Mucosa of descending colon (tissue), 3 donors: Measurements from ENCODE around the gene DHX9. TPM values are rescaled to one million over a fixed set of nuclear protein-coding genes. Genes with fewer than 3 reads are reported as not detected.

Experiments
- ATAC-seq: fragments of 200-7000 bp; cut with Tn5 transposase; one replicate; pipeline ENCODE4 v1.9.1; 2020; ENCODE audit warnings: mild to moderate bottlenecking, moderate library complexity
- DNase-seq, 3 donors: peaks; one replicate each; pipeline ENCODE4 v3.0.0-alpha.2; 2020
- H3K36me3 ChIP-seq: fragments of 200-600 bp; one replicate; pipeline ENCODE4 v1.8.0; 2021; ENCODE audit warnings: low read depth, mild to moderate bottlenecking
- H3K4me1 ChIP-seq: fragments of 200-600 bp; one replicate; pipeline ENCODE4 v1.8.0; 2021; ENCODE audit warnings: low read depth, mild to moderate bottlenecking
- H3K4me3 ChIP-seq: fragments of 200-600 bp; one replicate; pipeline ENCODE4 v1.8.0; 2021; ENCODE audit warnings: mild to moderate bottlenecking
- H3K9me3 ChIP-seq: fragments of 200-600 bp; one replicate; pipeline ENCODE4 v1.8.0; 2021; ENCODE audit warnings: mild to moderate bottlenecking
- CTCF ChIP-seq: fragments of 200-600 bp; IDR thresholded peaks from one replicate; pipeline ENCODE4 v1.8.0; 2022; ENCODE audit warnings: antibody characterized with exemption, mild to moderate bottlenecking
- intact Hi-C, 2 donors: fragments of 100-400 bp; cut with DNase I in 1 of 2; cut with micrococcal nuclease in 1 of 2; formaldehyde crosslinking; loops; one replicate each; pipeline versions ENCODE4 v1.11.0 to v1.11.1; 2022; cut with DNase I, micrococcal nuclease
- total RNA-seq, 3 donors: library from RNA; stranded (reverse); fragmentation: NEBNext Ultra II Directional in 2 of 3; extraction: Animal tissue kit (Norgen Biotek cat#: 25700) in 2 of 3; gene quantifications; one replicate each; pipeline versions ENCODE4 v1.2.1 to v1.2.4, GENCODE V29; 2021 to 2023
- donor health status: DM: no; HTN: no; CAD: no; lungs with moderate emphysema.
- donor health status: DM: no; HTN: no; CAD: no.
- donor health status: DM: no; HTN: yes; CAD: no.

Gene DHX9
- total RNA-seq, 3 donors from 2014 or later, result 88.8 to 112 (median 101) TPM

- H3K36me3 ChIP-seq, result no peaks in the 10 kb centered on the region
- H3K4me1 ChIP-seq, result no peaks in the 10 kb centered on the region
- TF ChIP-seq CTCF, result no peak
- ATAC-seq, result no peak
- H3K9me3 ChIP-seq, result no peaks in the 10 kb centered on the region
- intact Hi-C loops, result no loop called here
- no peak overlapping the region for H3K4me3 ChIP-seq
- DNase-seq, result no peak
Measured at GRCh38 chr1:182910143-182910542, 71.0 kb downstream of the DHX9 start.

GRCh38 chr1:182913401-182913800, 74.3 kb downstream of the DHX9 start:
- H3K4me1 ChIP-seq, result no peaks in the 10 kb centered on the region
- no peak for DNase-seq
- no peak for TF ChIP-seq CTCF
- no peaks in the 10 kb centered on the region for H3K36me3 ChIP-seq
- intact Hi-C loops, result no loop called here
- no peak for ATAC-seq
- no peaks in the 10 kb centered on the region for H3K9me3 ChIP-seq
- no peak overlapping the region for H3K4me3 ChIP-seq

- DNase-seq (no peak), ATAC-seq (no peak)
- Histone ChIP-seq H3K36me3 (no peaks in the 10 kb centered on the region), H3K4me3 (no peak overlapping the region), H3K9me3 (no peaks in the 10 kb centered on the region), H3K4me1 (no peaks in the 10 kb centered on the region)
- no peak for TF ChIP-seq CTCF
- intact Hi-C loops, result no loop called here
Measured at GRCh38 chr1:182917378-182917777, 78.2 kb downstream of the DHX9 start.

GRCh38 chr1:182925661-182926060, 86.5 kb downstream of the DHX9 start:
- no peak for DNase-seq

GRCh38 chr1:182927693-182928433, 88.7 kb downstream of the DHX9 start:
- no peak overlapping the region for H3K4me3 ChIP-seq

More at GRCh38 chr1:182925661-182926060, 86.5 kb downstream of the DHX9 start:
- no peak for TF ChIP-seq CTCF
- Histone ChIP-seq H3K36me3 (no peaks in the 10 kb centered on the region), H3K4me1 (no peaks in the 10 kb centered on the region), H3K9me3 (no peaks in the 10 kb centered on the region), H3K4me3 (no peak overlapping the region)
- ATAC-seq, result no peak
- intact Hi-C loops, result no loop called here

More at GRCh38 chr1:182927693-182928433, 88.7 kb downstream of the DHX9 start:
- intact Hi-C loops, result no loop called here
- no peak for DNase-seq
- Histone ChIP-seq H3K4me1 (no peaks in the 10 kb centered on the region), H3K9me3 (no peaks in the 10 kb centered on the region), H3K36me3 (no peaks in the 10 kb centered on the region)
- ATAC-seq, result no peak
- no peak for TF ChIP-seq CTCF
